IPS DF 19.7 (cell line): ENCODE data around the gene ZNF557.
A peak's percentile ranks its signal among the peaks of the same experiment; 100 is the strongest.

Experiments used
- DNase-seq: peaks from one replicate; pipeline ENCODE4 v3.0.0-alpha.2; 2013; ENCODE audit warnings: low read depth, low spot score

Gene ZNF557

GRCh38 chr19:7074705-7075282, 5.3 kb downstream of the ZNF557 start:
- DNase-seq: no peak

- DNase-seq: no peak
Measured at GRCh38 chr19:7076151-7076550, 6.6 kb downstream of the ZNF557 start.

- DNase-seq: no peak
Measured at GRCh38 chr19:7078008-7078407, 8.5 kb downstream of the ZNF557 start.

- no peak for DNase-seq
Measured at GRCh38 chr19:7083076-7083956, 13.8 kb downstream of the ZNF557 start.

- DNase-seq: no peak
Measured at GRCh38 chr19:7088999-7089398, 19.5 kb downstream of the ZNF557 start.

GRCh38 chr19:7098096-7098495, 28.6 kb downstream of the ZNF557 start:
- no peak for DNase-seq

GRCh38 chr19:7098701-7099596, 29.4 kb downstream of the ZNF557 start:
- peak; percentile 80 for DNase-seq

- no peak for DNase-seq
Measured at GRCh38 chr19:7099597-7099921, 30.1 kb downstream of the ZNF557 start.

- DNase-seq: no peak
Measured at GRCh38 chr19:7101498-7102253, 32.2 kb downstream of the ZNF557 start.

GRCh38 chr19:7104747-7105447, 35.4 kb downstream of the ZNF557 start:
- no peak for DNase-seq

GRCh38 chr19:7106711-7107657, 37.5 kb downstream of the ZNF557 start:
- no peak for DNase-seq

GRCh38 chr19:7109678-7110289, 40.3 kb downstream of the ZNF557 start:
- peak; percentile 57 for DNase-seq

GRCh38 chr19:7112675-7113074, 43.2 kb downstream of the ZNF557 start:
- no peak for DNase-seq

GRCh38 chr19:7113233-7113632, 43.7 kb downstream of the ZNF557 start:
- no peak for DNase-seq

- DNase-seq: no peak
Measured at GRCh38 chr19:7115721-7116120, 46.2 kb downstream of the ZNF557 start.

- DNase-seq: no peak
Measured at GRCh38 chr19:7117248-7117647, 47.7 kb downstream of the ZNF557 start.

- DNase-seq: no peak
Measured at GRCh38 chr19:7119582-7119981, 50.1 kb downstream of the ZNF557 start.

GRCh38 chr19:7120499-7120898, 51.0 kb downstream of the ZNF557 start:
- DNase-seq: no peak

GRCh38 chr19:7122701-7123100, 53.2 kb downstream of the ZNF557 start:
- DNase-seq: no peak
